ENCODE results near the gene TFEB.

DNA sequence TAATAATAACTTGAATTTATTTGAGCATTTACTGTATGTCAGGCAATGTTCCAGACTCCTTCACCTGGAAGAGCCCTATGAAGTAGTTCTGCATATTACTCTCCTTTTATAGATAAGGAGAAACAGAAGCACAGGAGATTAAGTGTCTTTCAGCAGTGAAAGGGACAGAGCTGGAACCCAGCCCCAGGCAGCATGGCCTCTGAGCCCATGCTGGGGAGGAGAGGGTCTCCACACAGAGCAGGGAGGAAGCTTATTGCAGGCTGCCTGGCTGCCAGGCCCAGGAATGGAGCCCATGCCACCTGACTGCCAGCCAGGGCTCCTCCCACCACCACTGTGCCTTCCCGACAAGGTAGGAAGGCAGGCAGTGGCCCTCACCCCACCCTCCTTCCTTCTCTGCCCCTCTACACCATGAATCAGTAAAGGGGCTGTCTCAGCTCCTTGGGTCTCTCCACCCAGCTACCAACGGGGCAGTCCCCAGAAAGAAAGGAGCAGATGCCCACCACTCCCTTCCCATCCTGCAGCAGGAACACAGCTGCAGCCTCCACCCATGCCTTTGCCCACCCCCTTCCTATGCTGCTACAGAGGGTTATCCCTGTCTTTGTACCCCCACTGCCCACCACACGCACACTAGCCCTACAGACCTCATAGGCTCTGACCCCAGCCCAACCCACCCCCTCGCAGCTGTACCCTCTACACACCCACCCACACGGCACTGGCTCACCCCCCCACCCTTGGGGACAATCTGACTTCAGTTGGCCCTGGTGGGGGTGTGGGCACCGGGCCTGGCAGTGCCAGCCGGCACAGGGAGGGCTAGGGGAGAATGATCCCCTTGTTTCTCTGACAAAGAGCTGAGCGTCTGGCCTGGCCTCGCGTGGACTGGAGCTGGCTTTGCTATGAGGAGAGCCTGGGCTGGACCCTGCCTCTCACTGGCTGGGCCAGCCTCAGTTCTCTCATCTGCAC lies 41.8 kb downstream of the TFEB start:
- TF ChIP-seq, protein P1, sequence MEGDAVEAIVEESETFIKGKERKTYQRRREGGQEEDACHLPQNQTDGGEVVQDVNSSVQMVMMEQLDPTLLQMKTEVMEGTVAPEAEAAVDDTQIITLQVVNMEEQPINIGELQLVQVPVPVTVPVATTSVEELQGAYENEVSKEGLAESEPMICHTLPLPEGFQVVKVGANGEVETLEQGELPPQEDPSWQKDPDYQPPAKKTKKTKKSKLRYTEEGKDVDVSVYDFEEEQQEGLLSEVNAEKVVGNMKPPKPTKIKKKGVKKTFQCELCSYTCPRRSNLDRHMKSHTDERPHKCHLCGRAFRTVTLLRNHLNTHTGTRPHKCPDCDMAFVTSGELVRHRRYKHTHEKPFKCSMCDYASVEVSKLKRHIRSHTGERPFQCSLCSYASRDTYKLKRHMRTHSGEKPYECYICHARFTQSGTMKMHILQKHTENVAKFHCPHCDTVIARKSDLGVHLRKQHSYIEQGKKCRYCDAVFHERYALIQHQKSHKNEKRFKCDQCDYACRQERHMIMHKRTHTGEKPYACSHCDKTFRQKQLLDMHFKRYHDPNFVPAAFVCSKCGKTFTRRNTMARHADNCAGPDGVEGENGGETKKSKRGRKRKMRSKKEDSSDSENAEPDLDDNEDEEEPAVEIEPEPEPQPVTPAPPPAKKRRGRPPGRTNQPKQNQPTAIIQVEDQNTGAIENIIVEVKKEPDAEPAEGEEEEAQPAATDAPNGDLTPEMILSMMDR (IDR thresholded peaks at IDR 0.05) = no peak
- TF ChIP-seq POLR2A (IDR thresholded peaks at IDR 0.05) = no peak
- TF ChIP-seq EP300 (IDR thresholded peaks at IDR 0.05) = no peak

Measured in ovary (tissue), 3 donors.